Ectodermal cell (in vitro differentiated cells): Measurements from ENCODE around the gene USH1C.

Source experiments
- H3K27ac ChIP-seq: 2 replicates; pipeline ENCODE4 v1.7.0; 2013; ENCODE audit warnings: mild to moderate bottlenecking, low read depth, low read length; ENCODE audit not compliant: insufficient read depth, poor library complexity, severe bottlenecking
- H3K27me3 ChIP-seq: 2 replicates; pipeline ENCODE4 v1.7.0; 2013; ENCODE audit warnings: mild to moderate bottlenecking, low read length; ENCODE audit not compliant: insufficient read depth, control insufficient read depth, poor library complexity, severe bottlenecking
- H3K36me3 ChIP-seq: one replicate; pipeline ENCODE4 v1.7.0; 2013; ENCODE audit warnings: low read length; ENCODE audit not compliant: control insufficient read depth, insufficient read depth
- H3K4me1 ChIP-seq: one replicate; pipeline ENCODE4 v1.7.0; 2013; ENCODE audit warnings: low read length; ENCODE audit not compliant: control insufficient read depth, insufficient read depth
- H3K4me3 ChIP-seq: 2 replicates; pipeline ENCODE4 v1.7.0; 2013; ENCODE audit warnings: low read depth, low read length, control low read depth; ENCODE audit not compliant: insufficient read depth
- H3K9me3 ChIP-seq: 2 replicates; pipeline ENCODE4 v1.7.0; 2013; ENCODE audit warnings: mild to moderate bottlenecking, low read length, moderate library complexity; ENCODE audit not compliant: control insufficient read depth
- WGBS, 2 experiments: methylation state at CpG; one replicate each; pipeline ENCODE4 v1.1.7; 2013; ENCODE audit warnings: missing lambda C conversion rate in 2 of 2; 5-methylcytosine and 5-hydroxymethylcytosine counted together

USH1C gene

GRCh38 chr11:17477084-17477333, 67.2 kb downstream of the USH1C start:
- no peak overlapping the region for H3K27ac ChIP-seq
- no peak overlapping the region for H3K4me3 ChIP-seq
- H3K4me1 ChIP-seq = peaks cover 19% of the 10 kb centered on the region
- H3K36me3 ChIP-seq = no peaks in the 10 kb centered on the region
- 18% methylated on average over 9 of the region's 9 CpGs for WGBS, 2 experiments
- H3K9me3 ChIP-seq = no peaks in the 10 kb centered on the region
- H3K27me3 ChIP-seq = peaks cover 62% of the 10 kb centered on the region

DNA sequence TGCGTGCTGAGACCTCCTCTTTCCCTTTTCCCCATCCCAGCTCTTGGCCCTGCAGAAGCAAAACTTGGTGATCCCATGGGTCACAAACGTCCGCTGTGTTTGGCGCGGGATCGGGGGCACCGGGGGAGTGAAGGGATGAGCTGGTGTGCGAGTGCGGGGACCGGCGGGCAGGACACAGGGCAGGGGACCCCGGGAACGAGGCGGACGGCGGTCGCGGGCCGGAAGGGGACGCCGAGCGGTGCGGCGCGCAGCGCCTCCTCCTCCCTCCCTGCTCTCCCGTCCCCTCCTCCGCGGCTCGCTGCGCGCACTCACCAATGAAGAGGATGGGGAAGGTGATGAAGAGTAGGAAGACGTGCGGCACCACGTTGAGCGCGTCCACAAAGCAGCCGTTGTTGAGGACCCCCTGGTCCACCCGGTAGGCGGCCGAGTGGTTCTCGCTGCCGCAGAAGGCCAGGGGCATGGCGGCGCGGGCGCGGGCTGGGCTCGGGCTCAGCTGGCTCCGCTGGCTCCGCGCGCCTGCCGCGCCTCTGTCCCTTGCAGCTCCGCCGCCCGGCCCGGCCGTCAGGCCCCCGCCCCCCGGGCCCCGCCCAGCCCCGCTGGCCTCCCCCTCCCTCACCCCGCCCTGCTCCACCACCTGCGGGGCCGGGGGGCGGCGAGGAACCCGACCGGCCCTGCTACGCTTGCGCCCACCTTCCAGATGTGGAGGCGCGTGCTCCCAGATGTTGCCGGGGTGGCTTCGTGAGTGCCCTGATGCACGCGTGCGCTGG, 67.7 kb downstream of the USH1C start, which contains the start of gene ABCC8:
ABCC8 (minus strand) TSS at position 529 of the 767 bp plus-strand sequence; CDS start at position 460, 69 bp downstream.
- H3K27me3 ChIP-seq = peaks cover 62% of the 10 kb centered on the region
- no peaks in the 10 kb centered on the region for H3K9me3 ChIP-seq
- H3K27ac ChIP-seq = no peak within 1 kb of the TSS
- no peaks in the 10 kb centered on the region for H3K36me3 ChIP-seq
- peaks cover 20% of the 10 kb centered on the region for H3K4me1 ChIP-seq
- H3K4me3 ChIP-seq = peak within 1 kb of the TSS; percentile 54
- 1% methylated on average over 78 to 79 of the region's 80 CpGs for WGBS, 2 experiments

- no peak overlapping the region for H3K27ac ChIP-seq
- H3K4me1 ChIP-seq = peaks cover 20% of the 10 kb centered on the region
- no peaks in the 10 kb centered on the region for H3K36me3 ChIP-seq
- peak overlapping the region; percentile 54 for H3K4me3 ChIP-seq
- peaks cover 62% of the 10 kb centered on the region for H3K27me3 ChIP-seq
- WGBS, 2 experiments = 1 to 2% methylated on average over 31 of the region's 31 CpGs
- no peaks in the 10 kb centered on the region for H3K9me3 ChIP-seq
Observed at GRCh38 chr11:17475666-17476316, 68.4 kb downstream of the USH1C start.

DNA sequence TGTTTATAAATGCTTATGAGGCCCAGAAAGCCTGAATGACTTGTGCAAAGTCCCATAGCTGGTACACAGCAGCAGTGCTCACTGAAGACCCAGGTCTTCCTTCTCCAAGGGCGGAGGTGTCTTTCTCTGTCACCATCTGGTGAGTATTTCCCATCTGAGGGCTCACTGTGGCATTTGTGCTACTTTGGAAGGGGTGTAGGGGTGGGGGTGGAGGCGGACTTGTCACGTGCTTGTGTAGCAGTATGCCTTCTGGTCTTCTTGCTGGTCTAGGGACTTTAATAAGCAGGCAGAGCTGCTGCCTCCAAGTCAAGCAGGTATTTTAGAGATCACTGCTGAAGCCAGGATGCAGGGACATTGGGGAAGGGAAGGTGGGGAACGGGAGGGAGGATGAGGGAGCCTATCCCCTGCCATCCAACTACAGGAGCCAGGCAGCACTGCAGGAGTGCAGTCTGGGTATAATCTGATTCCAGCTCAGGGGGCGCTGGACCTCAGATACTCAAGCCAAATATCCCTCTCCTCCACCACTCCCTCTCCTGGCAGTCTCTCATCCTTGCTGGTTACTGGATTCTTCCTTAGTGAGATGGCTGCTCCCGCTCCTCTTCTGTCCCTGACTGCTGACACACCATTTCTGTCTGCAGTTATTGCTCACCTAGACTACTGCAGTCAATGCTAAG, 71.0 kb downstream of the USH1C start:
- no peaks in the 10 kb centered on the region for H3K36me3 ChIP-seq
- peaks cover 20% of the 10 kb centered on the region for H3K4me1 ChIP-seq
- no peak overlapping the region for H3K27ac ChIP-seq
- H3K27me3 ChIP-seq = peaks cover 51% of the 10 kb centered on the region
- H3K4me3 ChIP-seq = no peak overlapping the region
- WGBS, 2 experiments = 44 to 50% methylated on average over 6 of the region's 6 CpGs
- no peaks in the 10 kb centered on the region for H3K9me3 ChIP-seq

- no peak overlapping the region for H3K27ac ChIP-seq
Observed at GRCh38 chr11:17472467-17472866, 71.7 kb downstream of the USH1C start.

GRCh38 chr11:17471501-17471900, 72.7 kb downstream of the USH1C start:
- no peak overlapping the region for H3K4me3 ChIP-seq
- H3K4me1 ChIP-seq = peaks cover 20% of the 10 kb centered on the region
- H3K36me3 ChIP-seq = no peaks in the 10 kb centered on the region
- H3K27me3 ChIP-seq = peaks cover 34% of the 10 kb centered on the region
- no peak overlapping the region for H3K27ac ChIP-seq
- 91 to 94% methylated on average over 3 of the region's 3 CpGs for WGBS, 2 experiments
- no peaks in the 10 kb centered on the region for H3K9me3 ChIP-seq

More at GRCh38 chr11:17472467-17472866, 71.7 kb downstream of the USH1C start:
- no peaks in the 10 kb centered on the region for H3K9me3 ChIP-seq
- H3K4me1 ChIP-seq = peaks cover 20% of the 10 kb centered on the region
- WGBS, 2 experiments = 30 to 32% methylated on average over 3 of the region's 3 CpGs
- no peak overlapping the region for H3K4me3 ChIP-seq
- peaks cover 44% of the 10 kb centered on the region for H3K27me3 ChIP-seq
- no peaks in the 10 kb centered on the region for H3K36me3 ChIP-seq

DNA sequence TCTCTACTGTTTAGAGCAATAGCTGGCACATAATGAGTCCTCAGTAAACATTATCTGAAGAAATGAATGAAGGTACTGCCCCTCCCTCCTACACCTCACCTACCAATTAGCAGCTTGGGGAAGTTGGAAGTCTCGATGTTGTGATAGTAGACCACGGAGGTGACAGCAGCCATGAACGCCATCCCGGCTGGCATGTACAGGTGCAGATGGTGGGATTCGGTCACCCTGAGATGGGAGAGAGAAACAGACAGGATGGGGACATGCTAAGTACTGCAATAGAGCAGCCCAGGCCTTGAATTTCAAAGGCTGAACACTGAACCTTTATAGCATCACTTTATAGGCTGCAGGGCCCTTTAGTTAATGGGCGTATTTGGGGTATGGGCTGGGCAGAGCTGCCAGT, 74.2 kb downstream of the USH1C start:
- 97% methylated on average over 6 of the region's 6 CpGs for WGBS, 2 experiments
- Histone ChIP-seq H3K36me3 (no peaks in the 10 kb centered on the region), H3K9me3 (no peaks in the 10 kb centered on the region), H3K27ac (no peak overlapping the region), H3K4me3 (no peak overlapping the region), H3K27me3 (peaks cover 19% of the 10 kb centered on the region), H3K4me1 (peaks cover 14% of the 10 kb centered on the region)

DNA sequence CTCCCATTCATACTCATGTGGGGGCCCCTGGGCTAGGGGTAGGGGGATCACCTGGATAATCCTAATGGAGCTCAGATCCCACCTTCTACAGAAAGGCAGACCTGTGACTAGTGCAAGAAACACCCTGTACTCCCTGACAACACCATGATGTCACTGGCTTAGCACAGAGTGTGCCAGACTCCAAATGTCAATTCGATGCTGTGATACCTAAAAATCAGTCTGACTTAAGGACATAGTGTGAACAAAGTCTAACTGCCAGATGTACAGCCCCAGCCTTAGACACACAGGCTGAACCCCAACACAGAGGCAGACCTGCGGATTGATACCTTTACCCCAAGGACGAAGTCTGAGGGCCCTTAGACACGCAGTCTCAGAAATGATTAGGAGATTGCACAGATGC, 76.1 kb downstream of the USH1C start:
- no peaks in the 10 kb centered on the region for H3K9me3 ChIP-seq
- WGBS, 2 experiments = 91 to 96% methylated on average over 4 of the region's 4 CpGs
- peaks cover 12% of the 10 kb centered on the region for H3K4me1 ChIP-seq
- peaks cover 3% of the 10 kb centered on the region for H3K27me3 ChIP-seq
- no peak overlapping the region for H3K4me3 ChIP-seq
- no peaks in the 10 kb centered on the region for H3K36me3 ChIP-seq
- H3K27ac ChIP-seq = no peak overlapping the region

DNA sequence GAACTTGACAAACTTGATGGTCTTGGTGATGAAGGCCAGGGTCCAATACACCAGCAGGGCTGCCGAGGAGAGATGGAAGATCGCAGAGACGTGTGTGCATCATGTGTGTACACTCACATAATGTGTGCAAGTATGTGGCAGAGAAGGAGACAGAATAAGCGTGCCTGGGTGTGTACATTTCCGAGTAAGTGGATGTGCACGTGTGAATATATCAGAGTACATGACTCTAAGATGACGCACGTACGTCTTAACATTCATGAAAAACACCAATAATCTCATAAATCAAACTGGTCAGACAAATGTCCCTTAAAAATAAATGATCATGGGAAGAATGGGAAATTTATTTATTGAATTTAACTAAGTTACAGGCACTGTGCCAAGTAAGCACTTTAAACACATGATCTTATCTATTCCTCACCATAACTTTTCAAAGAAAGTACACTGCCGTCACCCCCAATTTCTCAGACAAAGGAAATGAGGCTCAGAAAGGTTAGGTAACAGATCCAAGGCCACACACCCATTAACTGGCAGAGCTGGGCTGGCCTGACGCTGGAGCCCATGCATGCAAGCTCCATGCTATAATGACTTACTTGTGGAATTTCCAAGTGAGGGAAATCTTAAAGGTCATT, 80.6 kb downstream of the USH1C start:
- no peaks in the 10 kb centered on the region for H3K36me3 ChIP-seq
- H3K4me3 ChIP-seq = no peak overlapping the region
- H3K4me1 ChIP-seq = no peaks in the 10 kb centered on the region
- no peaks in the 10 kb centered on the region for H3K9me3 ChIP-seq
- no peaks in the 10 kb centered on the region for H3K27me3 ChIP-seq
- H3K27ac ChIP-seq = no peak overlapping the region
- 89 to 96% methylated on average over 10 to 11 of the region's 11 CpGs for WGBS, 2 experiments

GRCh38 chr11:17462940-17463339, 81.3 kb downstream of the USH1C start:
- Histone ChIP-seq H3K27ac (no peak overlapping the region), H3K27me3 (no peaks in the 10 kb centered on the region), H3K4me3 (no peak overlapping the region), H3K36me3 (no peaks in the 10 kb centered on the region), H3K4me1 (peaks cover 5% of the 10 kb centered on the region), H3K9me3 (no peaks in the 10 kb centered on the region)
- WGBS, 2 experiments = 86 to 89% methylated on average over 11 to 12 of the region's 13 CpGs
